ENCODE measurements around the gene RPS2. TPM values are rescaled to one million over a fixed set of nuclear protein-coding genes. Genes with fewer than 3 reads are reported as not detected.

RPS2 gene
- 2,240 and 2,662 TPM in 2 replicates for total RNA-seq

DNA sequence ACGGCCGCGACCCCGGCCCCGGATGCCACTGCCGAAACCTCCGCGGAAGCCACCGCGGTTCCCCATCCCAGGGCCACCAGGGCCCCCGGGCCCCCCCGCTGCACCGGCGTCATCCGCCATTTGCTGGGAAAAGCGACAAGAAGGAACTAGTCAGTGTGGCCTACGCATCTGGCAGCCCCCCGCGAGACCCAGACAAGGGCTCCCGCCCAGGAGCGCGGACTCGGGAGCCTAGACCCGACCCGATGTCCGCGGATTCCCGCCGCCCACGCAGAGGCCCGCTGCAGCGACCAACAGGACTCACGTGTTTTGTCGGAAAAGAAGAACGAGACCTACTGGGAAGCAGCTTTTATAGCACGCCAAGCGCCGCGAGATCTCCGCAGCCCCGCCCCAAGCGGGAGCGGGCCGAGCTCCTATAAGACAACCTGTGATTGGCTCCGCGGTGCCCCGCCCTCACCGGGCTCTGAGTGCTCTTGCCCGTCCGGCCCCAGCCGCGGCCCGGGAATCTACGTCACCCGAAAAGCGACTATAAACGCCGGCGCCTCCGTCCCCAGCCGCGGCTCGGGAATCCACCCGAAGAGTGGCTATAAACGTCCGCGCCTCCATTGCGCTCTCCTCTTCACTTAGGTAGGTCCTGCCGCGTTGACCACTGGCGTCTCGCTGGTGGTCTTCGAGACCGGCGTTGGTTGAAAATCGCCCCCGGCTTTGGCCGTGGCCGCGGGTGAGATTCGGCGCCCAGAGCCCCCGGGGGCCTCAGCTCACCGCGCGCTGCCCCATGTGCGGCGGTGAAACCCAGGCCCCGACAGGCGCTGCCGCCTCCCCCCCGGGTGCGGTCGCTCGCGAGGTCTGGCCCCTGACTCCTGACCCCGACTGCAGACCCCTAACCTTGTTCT is at the start of gene RPS2:
TSS of gene RPS2 (minus strand) at position 321 of the 890 bp plus-strand sequence. CDS start at position 120, 201 bp downstream.

DNA sequence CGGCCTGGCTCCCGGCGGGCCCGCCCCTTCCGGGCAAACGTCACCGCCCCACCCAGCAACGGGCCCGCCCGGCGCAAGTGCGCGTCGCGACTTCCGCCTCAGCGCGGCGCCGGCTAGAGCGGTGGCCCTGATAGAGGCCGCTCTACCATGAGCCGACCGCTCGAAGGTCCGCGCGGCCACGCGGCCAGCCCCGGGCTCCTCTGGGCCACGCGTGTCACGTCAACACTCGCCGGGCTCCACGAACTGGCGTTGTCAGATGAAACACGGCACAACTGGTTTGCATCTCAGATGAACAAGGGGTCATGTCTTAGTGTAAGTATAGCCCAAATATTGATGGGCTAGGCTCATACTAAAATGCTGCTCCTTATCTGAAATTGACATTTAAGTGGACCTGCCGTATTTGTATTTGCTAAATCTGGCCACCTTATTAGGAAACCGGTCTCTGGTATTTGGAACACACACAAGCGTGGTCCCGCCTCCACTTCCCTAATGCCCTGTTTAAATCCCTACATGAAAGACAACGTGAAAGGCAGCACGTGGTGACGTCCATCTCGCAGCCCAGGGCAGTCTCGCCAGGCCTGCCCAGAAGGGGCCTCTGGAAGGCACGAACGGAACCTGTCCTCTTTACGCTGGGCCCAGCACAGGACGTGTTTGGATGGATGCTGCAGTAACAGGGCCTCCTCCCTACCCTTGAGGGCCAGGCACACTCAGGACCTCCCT is 45.3 kb upstream of the RPS2 start, which contains the start of gene ZNF598:
TSS of gene ZNF598 (minus strand) at position 31 of the 720 bp plus-strand sequence.

DNA sequence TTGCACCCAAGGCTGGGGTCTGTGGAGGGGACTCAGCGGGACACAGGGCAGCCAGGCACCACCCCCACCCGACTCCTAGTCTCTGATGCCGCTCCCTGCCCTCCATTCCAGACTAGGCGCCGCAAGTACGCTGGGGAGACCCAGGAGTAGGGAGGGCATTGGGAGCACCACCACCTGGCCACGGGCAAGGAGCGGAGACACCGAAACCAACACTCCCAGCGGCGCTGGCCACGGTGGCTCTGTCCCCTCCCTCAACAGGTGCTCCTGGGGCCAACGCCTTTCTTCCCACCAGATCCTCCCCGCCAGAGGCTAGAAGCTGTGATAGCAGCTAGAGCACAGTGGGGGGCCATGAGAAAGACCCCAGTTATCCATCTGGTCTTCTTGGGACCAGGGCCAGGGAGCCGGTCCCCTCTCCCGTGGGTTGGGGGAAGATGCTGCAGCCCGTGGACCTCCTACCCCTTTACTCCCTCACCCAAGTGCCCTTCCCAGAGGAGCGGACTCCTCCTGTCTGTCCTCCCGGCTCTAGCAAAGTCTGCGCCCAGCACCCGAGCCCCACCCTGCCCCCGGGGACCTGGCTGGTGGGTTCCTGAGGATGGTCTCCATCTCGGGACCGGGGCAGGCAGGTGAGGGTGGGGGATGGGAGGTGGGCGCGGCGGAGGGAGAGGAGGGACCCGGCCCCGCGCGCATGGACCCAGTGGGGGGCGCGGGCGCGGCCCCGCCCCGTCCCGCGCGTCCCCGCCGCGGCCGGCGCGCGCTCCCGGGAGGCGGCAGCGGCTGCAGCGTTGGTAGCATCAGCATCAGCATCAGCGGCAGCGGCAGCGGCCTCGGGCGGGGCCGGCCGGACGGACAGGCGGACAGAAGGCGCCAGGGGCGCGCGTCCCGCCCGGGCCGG is 24.8 kb upstream of the RPS2 start, which contains the start of gene SYNGR3:
TSS of gene SYNGR3 (plus strand) at position 762 of the 892 bp plus-strand sequence. CDS start 133 bp downstream, outside the sequence.

DNA sequence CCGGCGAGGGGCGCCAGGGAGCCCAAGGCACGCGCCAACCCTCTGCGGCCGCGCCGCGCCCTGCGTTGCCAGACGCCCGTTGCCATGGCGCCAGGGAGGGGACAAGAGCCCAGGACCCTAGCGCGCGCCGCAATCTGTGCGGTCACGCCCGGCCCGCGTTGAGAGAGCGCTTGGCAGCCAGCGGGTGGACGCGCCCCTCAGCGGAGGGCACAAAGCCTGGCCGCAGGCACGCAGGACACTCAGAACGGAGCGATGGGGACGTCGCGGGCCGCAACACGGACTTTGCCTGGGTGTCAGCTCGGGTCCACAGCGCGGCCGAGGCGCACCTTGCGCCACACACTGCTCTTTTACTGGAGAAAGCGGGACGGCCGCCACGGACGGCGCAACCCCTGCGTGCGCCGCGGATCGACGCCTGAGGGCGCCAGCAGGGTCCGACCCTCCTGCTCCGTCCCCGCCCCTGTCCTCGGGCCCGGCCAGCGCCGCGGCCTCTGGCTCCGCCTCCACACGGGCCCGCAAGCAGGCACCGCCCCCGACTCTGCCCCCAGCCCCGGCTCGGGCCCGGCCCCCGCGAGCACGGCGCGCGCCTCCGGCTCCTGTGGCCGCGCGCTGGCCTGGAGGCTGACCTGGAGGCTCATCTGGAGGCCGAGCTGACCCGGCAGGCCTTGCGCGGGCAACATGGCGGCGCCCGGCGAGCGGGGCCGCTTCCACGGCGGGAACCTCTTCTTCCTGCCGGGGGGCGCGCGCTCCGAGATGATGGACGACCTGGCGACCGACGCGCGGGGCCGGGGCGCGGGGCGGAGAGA is 19.1 kb upstream of the RPS2 start, which contains the start of gene GFER:
TSS of gene GFER (plus strand) at position 650 of the 803 bp plus-strand sequence. CDS start at position 676, 26 bp downstream.

DNA sequence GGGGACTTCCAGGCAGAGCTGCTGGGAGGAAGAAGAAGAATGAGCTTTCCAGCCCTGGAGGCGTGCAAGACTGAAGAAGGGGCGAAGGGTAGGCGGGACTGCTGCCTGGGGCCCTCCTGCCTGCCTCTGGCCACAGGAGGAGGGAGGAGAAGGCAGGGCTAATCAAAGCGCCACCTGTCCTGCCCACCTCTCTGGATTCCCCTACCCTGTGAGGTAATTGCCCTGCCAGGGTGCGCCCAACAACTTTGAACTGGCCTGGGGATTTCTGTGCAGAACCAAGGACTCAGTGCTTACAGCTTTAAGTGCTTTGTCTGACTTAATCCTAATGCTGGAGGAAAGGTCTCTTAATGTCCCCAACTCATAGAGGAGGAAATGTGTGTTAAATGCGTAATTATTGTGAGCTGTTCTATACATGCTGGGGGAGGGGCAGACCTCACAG is 16.8 kb upstream of the RPS2 start, which contains the start of gene NOXO1:
TSS of gene NOXO1 (minus strand) at position 72 of the 439 bp plus-strand sequence. CDS start 290 bp downstream, outside the sequence.

DNA sequence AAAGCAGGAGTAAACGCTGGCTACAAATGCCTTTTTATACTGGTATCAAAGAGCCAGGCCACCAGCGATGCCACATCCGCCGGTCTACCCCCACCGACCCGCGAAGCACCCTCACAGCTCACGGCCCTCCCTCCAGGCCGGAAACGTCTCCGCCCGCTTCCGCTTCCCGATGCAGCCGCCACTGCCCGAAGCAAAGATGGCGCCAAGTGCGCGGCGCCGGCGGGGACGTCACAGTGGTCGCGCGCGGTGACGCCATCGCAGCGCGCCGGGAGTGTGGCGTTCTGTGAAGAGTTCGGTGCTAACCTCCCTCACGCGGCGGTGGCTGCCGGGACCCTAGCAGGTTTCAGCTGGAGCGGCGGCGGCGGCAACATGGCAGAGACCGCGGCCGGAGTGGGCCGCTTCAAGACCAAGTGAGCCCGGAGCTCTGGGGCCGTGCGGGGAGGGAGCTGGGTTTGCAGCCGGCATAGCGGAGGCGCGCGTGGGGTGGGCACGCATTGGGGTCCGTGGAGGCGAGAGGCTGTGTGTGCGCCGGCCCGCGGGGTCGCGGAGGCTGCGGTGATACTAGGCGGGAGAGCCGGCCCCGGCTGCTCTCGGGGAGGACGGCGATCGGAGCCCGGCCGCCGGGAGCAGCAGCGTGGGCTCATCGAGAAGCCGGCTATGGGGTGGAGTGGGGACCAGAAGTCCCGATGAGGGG is 7.3 kb upstream of the RPS2 start, which contains the start of gene TBL3:
TSS of gene TBL3 (plus strand) at position 258 of the 694 bp plus-strand sequence. CDS start at position 370, 112 bp downstream.

DNA sequence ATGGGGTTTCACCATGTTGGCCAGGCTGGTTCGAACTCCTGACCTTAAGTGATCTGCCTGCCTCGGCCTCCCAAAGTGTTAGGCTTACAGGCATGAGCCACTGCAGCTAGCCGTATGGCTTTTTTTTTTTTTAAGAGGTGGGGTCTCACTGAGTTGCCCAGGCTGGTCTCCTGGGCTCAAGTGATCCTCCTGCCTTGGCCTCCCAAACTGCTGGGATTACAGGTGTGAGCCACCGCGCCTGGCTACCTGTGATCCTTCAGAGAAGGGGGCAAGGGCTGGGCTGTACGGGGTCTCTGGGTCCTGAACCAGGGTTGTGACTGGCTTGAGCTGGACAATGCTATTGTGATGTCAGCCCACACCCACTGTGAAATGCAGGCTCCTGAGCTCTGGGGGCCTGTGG is 1.8 kb upstream of the RPS2 start, which contains the start of gene RNF151:
TSS of gene RNF151 (plus strand) at position 397 of the 400 bp plus-strand sequence. CDS start 26 bp downstream, outside the sequence.

DNA sequence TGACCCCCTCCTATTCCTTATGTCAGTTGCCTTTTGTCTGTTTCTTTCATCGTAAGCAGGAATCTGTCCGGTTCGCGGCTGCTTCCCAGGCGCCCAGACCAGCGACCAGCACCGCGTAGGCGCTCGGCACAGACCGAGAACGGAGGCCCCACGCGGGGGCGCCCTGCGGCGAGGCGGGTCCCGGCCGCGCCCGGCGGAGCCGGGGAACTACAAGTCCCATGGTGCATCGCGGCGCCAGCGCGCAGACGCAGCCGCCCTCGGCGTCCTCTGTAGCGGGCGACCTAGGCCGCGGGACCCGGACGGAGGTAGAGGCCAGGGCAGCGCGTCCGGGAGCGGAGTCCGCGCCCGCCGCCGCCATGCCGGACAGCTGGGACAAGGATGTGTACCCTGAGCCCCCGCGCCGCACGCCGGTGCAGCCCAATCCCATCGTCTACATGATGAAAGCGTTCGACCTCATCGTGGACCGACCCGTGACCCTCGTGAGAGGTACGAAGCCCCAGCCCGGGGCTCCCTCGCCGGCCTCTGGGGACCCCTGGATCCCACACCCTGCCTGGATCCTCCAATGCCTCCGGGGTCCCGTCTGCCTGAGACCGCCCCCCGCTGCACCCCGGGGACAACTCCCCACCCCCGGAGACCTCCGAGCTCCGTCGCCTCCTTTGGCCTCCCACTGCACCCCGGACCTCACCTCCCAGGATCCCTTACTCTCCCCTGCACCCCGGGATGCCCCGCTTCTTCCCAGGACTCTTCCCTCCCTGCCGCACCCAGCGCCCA is 5.2 kb downstream of the RPS2 start, which contains the start of gene NDUFB10:
TSS of gene NDUFB10 (plus strand) at position 270 of the 771 bp plus-strand sequence. CDS start at position 357, 87 bp downstream.

DNA sequence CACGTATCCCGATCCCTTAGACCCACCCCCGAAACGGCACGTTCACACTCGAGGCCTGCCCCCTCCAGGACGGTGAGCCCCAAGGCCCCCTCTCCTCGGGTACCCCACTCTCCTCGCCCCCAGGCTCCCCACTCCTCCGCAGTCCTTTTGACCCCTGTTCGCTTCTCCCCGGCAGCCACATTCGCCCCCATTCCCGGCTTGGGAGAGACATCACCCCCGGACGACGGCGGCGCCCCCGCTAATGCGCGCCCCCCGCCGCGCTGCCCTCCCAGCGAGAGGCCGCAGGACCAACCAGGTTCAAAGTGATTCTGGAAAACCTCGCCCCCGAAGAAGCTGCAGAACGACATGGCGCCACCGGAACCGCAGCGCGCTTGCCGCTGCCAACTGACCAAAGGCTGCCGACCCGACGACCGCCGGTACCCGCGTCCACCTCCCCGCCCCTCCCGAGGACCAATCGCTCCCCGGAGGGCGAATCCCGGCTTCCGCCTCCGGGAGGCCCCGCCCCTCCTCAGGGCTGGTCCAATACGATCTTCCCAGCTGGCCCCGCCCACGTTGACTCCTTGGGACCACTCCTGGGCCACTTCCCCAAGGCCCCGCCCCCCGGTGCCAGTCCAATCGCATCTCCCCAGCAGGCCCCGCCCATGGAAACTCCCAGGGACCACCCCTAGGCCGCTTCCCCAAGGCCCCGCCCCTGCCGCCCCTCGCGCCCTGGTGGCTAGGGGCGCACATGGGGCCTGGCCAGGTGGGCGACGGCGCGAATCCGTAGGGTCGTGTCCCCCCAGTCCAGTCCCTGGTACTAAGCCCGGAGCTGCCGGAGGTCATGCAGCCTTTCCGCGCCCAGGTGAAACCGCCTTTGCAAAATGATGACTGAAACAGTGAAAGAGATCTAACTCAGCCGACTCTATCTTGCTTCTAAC is 21.6 kb downstream of the RPS2 start, which contains the start of gene MSRB1:
TSS of gene MSRB1 (minus strand) at position 390 of the 917 bp plus-strand sequence. CDS start at position 347, 43 bp downstream.

DNA sequence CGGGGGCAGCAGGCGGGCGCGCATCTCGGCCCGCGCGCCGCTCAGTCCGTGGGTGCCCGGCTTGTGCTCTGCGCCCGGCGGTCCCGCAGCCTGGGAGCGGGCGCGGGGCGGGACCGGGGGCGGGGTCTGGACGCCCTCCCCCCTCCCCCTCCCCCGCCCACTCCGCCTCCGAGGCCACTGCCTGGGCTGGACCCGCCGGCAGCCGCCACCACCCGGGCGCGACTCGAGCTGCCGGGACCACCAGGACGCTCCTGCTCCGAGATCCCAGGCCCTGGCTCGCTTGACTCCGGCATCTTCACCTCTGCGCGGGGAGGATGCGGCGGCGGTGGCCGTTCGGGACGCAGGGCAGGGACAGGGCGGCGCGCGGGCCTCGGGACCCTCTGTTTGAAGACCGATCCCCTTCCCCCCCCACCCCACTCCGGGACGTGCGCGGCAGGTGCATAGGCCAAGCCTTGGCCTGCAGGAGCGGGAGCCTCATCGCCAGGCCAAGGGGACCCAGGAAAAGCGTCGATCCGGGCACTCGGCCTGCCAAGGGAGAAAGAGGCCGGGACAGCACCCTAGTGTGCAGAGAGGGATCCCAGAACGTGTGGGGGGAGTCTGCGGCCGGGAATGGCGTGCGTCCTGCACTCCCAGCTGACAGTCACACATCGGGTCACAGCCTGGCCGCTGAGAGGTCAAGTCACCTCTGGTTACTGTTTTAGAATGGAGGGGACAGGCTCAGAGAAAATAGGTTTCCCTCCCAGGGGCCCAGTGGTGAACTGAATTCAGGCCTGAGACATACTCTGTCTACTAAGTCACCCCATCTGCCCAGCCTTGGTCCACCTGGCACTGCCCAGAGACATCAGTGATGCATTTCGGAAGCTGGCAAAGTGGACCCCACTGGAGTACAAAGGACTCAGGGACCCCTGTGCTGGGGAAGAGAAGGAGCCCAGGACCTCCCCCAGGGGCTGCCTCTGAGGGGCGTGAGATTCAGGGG is 46.0 kb downstream of the RPS2 start, which contains the start of gene HS3ST6:
TSS of gene HS3ST6 (minus strand) at position 65 of the 976 bp plus-strand sequence. CDS start 92 bp downstream, outside the sequence.

Small RNA genes within 50 kb of the gene (small RNA-seq; reads per million reads assigned to genes)
- not detected for gene AC005363.2
- gene RN7SL219P: not detected
- not detected for gene SNORA10
- not detected for gene SNORA64

Other genes starting within 250 kb of the RPS2 start
- 26.1 and 27.0 TPM in 2 replicates for gene NME3, start 193.3 kb downstream of the RPS2 start, total RNA-seq
- gene EME2, start 192.0 kb downstream of the RPS2 start, total RNA-seq: 11.6 and 13.5 TPM in 2 replicates
- gene MRPS34, start 191.7 kb downstream of the RPS2 start, total RNA-seq: 59.0 and 75.9 TPM in 2 replicates
- 21.0 and 25.3 TPM in 2 replicates for gene SPSB3, start 182.3 kb downstream of the RPS2 start, total RNA-seq
- gene NUBP2, start 181.9 kb downstream of the RPS2 start, total RNA-seq: 61.0 and 66.9 TPM in 2 replicates
- not detected in 2 replicates for gene IGFALS, start 171.1 kb downstream of the RPS2 start, total RNA-seq
- gene HAGH, start 138.0 kb downstream of the RPS2 start, total RNA-seq: 43.0 and 46.1 TPM in 2 replicates
- gene FAHD1, start 137.6 kb downstream of the RPS2 start, total RNA-seq: 57.3 and 63.8 TPM in 2 replicates
- 0.14 and 0.66 TPM in 2 replicates for gene MEIOB, start 92.7 kb downstream of the RPS2 start, total RNA-seq
- not detected in 2 replicates for gene HS3ST6, start 46.4 kb downstream of the RPS2 start, total RNA-seq
- 14.6 and 16.4 TPM in 2 replicates for gene MSRB1, start 21.6 kb downstream of the RPS2 start, total RNA-seq
- gene RPL3L, start 10.1 kb downstream of the RPS2 start, total RNA-seq: not detected in 2 replicates
- 97.1 and 113 TPM in 2 replicates for gene NDUFB10, start 5.3 kb downstream of the RPS2 start, total RNA-seq
- gene RNF151, start 2.0 kb upstream of the RPS2 start, total RNA-seq: not detected in 2 replicates
- gene TBL3, start 7.2 kb upstream of the RPS2 start, total RNA-seq: 48.4 and 49.1 TPM in 2 replicates
- gene NOXO1, start 16.6 kb upstream of the RPS2 start, total RNA-seq: 0.40 TPM in 1 of 2 replicates, not detected in the other
- gene GFER, start 19.4 kb upstream of the RPS2 start, total RNA-seq: 8.6 and 13.6 TPM in 2 replicates
- 1.3 and 1.6 TPM in 2 replicates for gene SYNGR3, start 25.1 kb upstream of the RPS2 start, total RNA-seq
- 26.7 and 36.5 TPM in 2 replicates for gene ZNF598, start 45.0 kb upstream of the RPS2 start, total RNA-seq
- gene NPW, start 55.0 kb upstream of the RPS2 start, total RNA-seq: 0.13 and 0.72 TPM in 2 replicates
- gene NHERF2, start 62.1 kb upstream of the RPS2 start, total RNA-seq: 52.7 and 94.3 TPM in 2 replicates
- 18.6 and 27.1 TPM in 2 replicates for gene NTHL1, start 83.0 kb upstream of the RPS2 start, total RNA-seq
- gene TSC2, start 83.2 kb upstream of the RPS2 start, total RNA-seq: 56.4 and 61.7 TPM in 2 replicates
- gene PKD1, start 171.1 kb upstream of the RPS2 start, total RNA-seq: 56.4 and 62.8 TPM in 2 replicates
- 0.36 and 0.66 TPM in 2 replicates for gene RAB26, start 183.8 kb upstream of the RPS2 start, total RNA-seq
- 94.2 and 94.6 TPM in 2 replicates for gene TRAF7, start 191.0 kb upstream of the RPS2 start, total RNA-seq
- gene CASKIN1, start 231.8 kb upstream of the RPS2 start, total RNA-seq: under 0.01 and 0.13 TPM in 2 replicates
- gene MLST8, start 240.6 kb upstream of the RPS2 start, total RNA-seq: 37.1 and 44.0 TPM in 2 replicates
- gene BRICD5, start 246.0 kb upstream of the RPS2 start, total RNA-seq: 1.3 and 1.8 TPM in 2 replicates